Activated naive CD8-positive, alpha-beta T cell treated with anti-CD3 and anti-CD28 coated beads, Interleukin-2, amount 50 U/mL, for 24 hours (primary cell): ENCODE data around the gene KCNH3.
A peak's percentile ranks its signal among the peaks of the same experiment; 100 is the strongest.

Experiments used
- ATAC-seq: fragments of 150-1000 bp; cut with Tn5 transposase; one replicate; pipeline ENCODE4 v1.10.0; 2021
- DNase-seq: peaks from one replicate; pipeline ENCODE4 v3.0.0; 2021
- H3K27ac Mint-ChIP-seq: one replicate; pipeline ENCODE4 v1.8.0; 2021; ENCODE audit warnings: mild to moderate bottlenecking, mixed read lengths
- H3K27me3 Mint-ChIP-seq: one replicate; pipeline ENCODE4 v1.8.0; 2021; ENCODE audit warnings: mixed read lengths
- H3K36me3 Mint-ChIP-seq: one replicate; pipeline ENCODE4 v1.8.0; 2021; ENCODE audit warnings: low read depth, mixed read lengths
- H3K4me1 Mint-ChIP-seq: one replicate; pipeline ENCODE4 v1.8.0; 2021; ENCODE audit warnings: mixed read lengths
- H3K4me3 Mint-ChIP-seq: one replicate; pipeline ENCODE4 v1.8.0; 2021; ENCODE audit warnings: mild to moderate bottlenecking, moderate library complexity, mixed read lengths
- H3K9me3 Mint-ChIP-seq: one replicate; pipeline ENCODE4 v1.8.0; 2021; ENCODE audit warnings: mixed read lengths

The KCNH3 gene

GRCh38 chr12:49557187-49557916 is 18.5 kb downstream of the KCNH3 start:
- peaks cover 22% of the 10 kb centered on the region for H3K4me1 Mint-ChIP-seq
- DNase-seq (no peak), ATAC-seq (no peak)
- H3K27me3 Mint-ChIP-seq: no peaks in the 10 kb centered on the region
- H3K27ac Mint-ChIP-seq: no peak overlapping the region
- no peak overlapping the region for H3K4me3 Mint-ChIP-seq
- H3K9me3 Mint-ChIP-seq: no peaks in the 10 kb centered on the region
- H3K36me3 Mint-ChIP-seq: peaks cover 22% of the 10 kb centered on the region

GRCh38 chr12:49557917-49558215 is 19.0 kb downstream of the KCNH3 start:
- Mint-ChIP-seq H3K27me3 (no peaks in the 10 kb centered on the region), H3K4me3 (no peak overlapping the region), H3K4me1 (peaks cover 22% of the 10 kb centered on the region), H3K36me3 (peaks cover 24% of the 10 kb centered on the region), H3K9me3 (no peaks in the 10 kb centered on the region), H3K27ac (no peak overlapping the region)
- ATAC-seq (no peak), DNase-seq (no peak)

GRCh38 chr12:49558526-49558925 is 19.7 kb downstream of the KCNH3 start:
- H3K27me3 Mint-ChIP-seq: no peaks in the 10 kb centered on the region
- ATAC-seq: no peak
- no peak overlapping the region for H3K27ac Mint-ChIP-seq
- H3K36me3 Mint-ChIP-seq: peaks cover 27% of the 10 kb centered on the region
- no peak overlapping the region for H3K4me3 Mint-ChIP-seq
- H3K4me1 Mint-ChIP-seq: peaks cover 22% of the 10 kb centered on the region
- H3K9me3 Mint-ChIP-seq: no peaks in the 10 kb centered on the region
- DNase-seq: no peak

GRCh38 chr12:49559011-49559675 is 20.3 kb downstream of the KCNH3 start:
- Mint-ChIP-seq H3K9me3 (no peaks in the 10 kb centered on the region), H3K36me3 (peaks cover 31% of the 10 kb centered on the region), H3K27ac (no peak overlapping the region), H3K27me3 (no peaks in the 10 kb centered on the region), H3K4me1 (peaks cover 27% of the 10 kb centered on the region), H3K4me3 (no peak overlapping the region)
- ATAC-seq: no peak
- no peak for DNase-seq

GRCh38 chr12:49560695-49561094 is 21.9 kb downstream of the KCNH3 start:
- H3K27me3 Mint-ChIP-seq: no peaks in the 10 kb centered on the region
- H3K9me3 Mint-ChIP-seq: no peaks in the 10 kb centered on the region
- peak; percentile 56 for ATAC-seq
- H3K4me1 Mint-ChIP-seq: peaks cover 40% of the 10 kb centered on the region
- DNase-seq: peak; percentile 35
- peak overlapping the region; percentile 18 for H3K4me3 Mint-ChIP-seq
- H3K27ac Mint-ChIP-seq: peak overlapping the region; percentile 32
- peaks cover 34% of the 10 kb centered on the region for H3K36me3 Mint-ChIP-seq

- no peak overlapping the region for H3K4me3 Mint-ChIP-seq
- DNase-seq (no peak), ATAC-seq (no peak)
- H3K36me3 Mint-ChIP-seq: peaks cover 34% of the 10 kb centered on the region
- peaks cover 50% of the 10 kb centered on the region for H3K4me1 Mint-ChIP-seq
- H3K27ac Mint-ChIP-seq: no peak overlapping the region
- no peaks in the 10 kb centered on the region for H3K27me3 Mint-ChIP-seq
- no peaks in the 10 kb centered on the region for H3K9me3 Mint-ChIP-seq
Observed at GRCh38 chr12:49562233-49562632, 23.4 kb downstream of the KCNH3 start.

- no peak overlapping the region for H3K27ac Mint-ChIP-seq
- peaks cover 2% of the 10 kb centered on the region for H3K27me3 Mint-ChIP-seq
- no peak overlapping the region for H3K4me3 Mint-ChIP-seq
- DNase-seq (no peak), ATAC-seq (no peak)
- peaks cover 56% of the 10 kb centered on the region for H3K4me1 Mint-ChIP-seq
- no peaks in the 10 kb centered on the region for H3K9me3 Mint-ChIP-seq
- H3K36me3 Mint-ChIP-seq: peaks cover 38% of the 10 kb centered on the region
Observed at GRCh38 chr12:49562831-49563230, 24.0 kb downstream of the KCNH3 start.

GRCh38 chr12:49563951-49564685 is 25.3 kb downstream of the KCNH3 start:
- peaks cover 66% of the 10 kb centered on the region for H3K4me1 Mint-ChIP-seq
- peaks cover 3% of the 10 kb centered on the region for H3K27me3 Mint-ChIP-seq

GRCh38 chr12:49564686-49565405 is 26.0 kb downstream of the KCNH3 start:
- ATAC-seq (no peak), DNase-seq (no peak)
- no peak overlapping the region for H3K27ac Mint-ChIP-seq
- H3K4me1 Mint-ChIP-seq: peaks cover 66% of the 10 kb centered on the region
- no peak overlapping the region for H3K4me3 Mint-ChIP-seq
- H3K27me3 Mint-ChIP-seq: peaks cover 3% of the 10 kb centered on the region
- peaks cover 36% of the 10 kb centered on the region for H3K36me3 Mint-ChIP-seq
- no peaks in the 10 kb centered on the region for H3K9me3 Mint-ChIP-seq

More at GRCh38 chr12:49563951-49564685, 25.3 kb downstream of the KCNH3 start:
- DNase-seq (no peak), ATAC-seq (no peak)
- no peak overlapping the region for H3K4me3 Mint-ChIP-seq
- no peak overlapping the region for H3K27ac Mint-ChIP-seq
- no peaks in the 10 kb centered on the region for H3K9me3 Mint-ChIP-seq
- peaks cover 38% of the 10 kb centered on the region for H3K36me3 Mint-ChIP-seq

GRCh38 chr12:49565406-49566265 is 26.8 kb downstream of the KCNH3 start:
- H3K27me3 Mint-ChIP-seq: peaks cover 3% of the 10 kb centered on the region
- ATAC-seq: no peak
- peaks cover 69% of the 10 kb centered on the region for H3K4me1 Mint-ChIP-seq
- peaks cover 32% of the 10 kb centered on the region for H3K36me3 Mint-ChIP-seq
- no peaks in the 10 kb centered on the region for H3K9me3 Mint-ChIP-seq
- H3K4me3 Mint-ChIP-seq: peak overlapping the region; percentile 18
- H3K27ac Mint-ChIP-seq: peak overlapping the region; percentile 55
- no peak for DNase-seq

- DNase-seq (no peak), ATAC-seq (no peak)
- Mint-ChIP-seq H3K9me3 (no peaks in the 10 kb centered on the region), H3K4me1 (peaks cover 68% of the 10 kb centered on the region), H3K27me3 (peaks cover 3% of the 10 kb centered on the region), H3K36me3 (peaks cover 29% of the 10 kb centered on the region), H3K27ac (no peak overlapping the region), H3K4me3 (no peak overlapping the region)
Observed at GRCh38 chr12:49566361-49566760, 27.5 kb downstream of the KCNH3 start.

GRCh38 chr12:49567302-49567610 is 28.4 kb downstream of the KCNH3 start:
- peak; percentile 6 for ATAC-seq
- Mint-ChIP-seq H3K27me3 (peaks cover 3% of the 10 kb centered on the region), H3K4me3 (peak overlapping the region; percentile 100), H3K36me3 (peaks cover 26% of the 10 kb centered on the region), H3K4me1 (peaks cover 64% of the 10 kb centered on the region), H3K27ac (peak overlapping the region; percentile 100), H3K9me3 (no peaks in the 10 kb centered on the region)
- DNase-seq: no peak

- Mint-ChIP-seq H3K4me1 (peaks cover 64% of the 10 kb centered on the region), H3K36me3 (peaks cover 23% of the 10 kb centered on the region), H3K4me3 (peak within 1 kb of the TSS; percentile 100), H3K27ac (peak within 1 kb of the TSS; percentile 100), H3K27me3 (peaks cover 3% of the 10 kb centered on the region), H3K9me3 (no peaks in the 10 kb centered on the region)
- ATAC-seq: peak; percentile 87
- peak; percentile 91 for DNase-seq
Observed at GRCh38 chr12:49567611-49568441, 29.0 kb downstream of the KCNH3 start, which contains the start of gene MCRS1. Gene MCRS1 (minus strand): TSS chr12:49568142. CDS start chr12:49566731, 1,411 bp downstream.
